ENCODE results near the gene MAVS. TPM values are rescaled to one million over a fixed set of nuclear protein-coding genes. Genes with fewer than 3 reads are reported as not detected.

MAVS gene
- total RNA-seq, 4 donors from 2014 or later: 70.3 to 104 (median 81.8) TPM

- Histone ChIP-seq H3K4me3 (peak overlapping the region; percentile 87 to 100 (median 96)), H3K27me3 (no peaks in the 10 kb centered on the region), H3K36me3 (no peaks in the 10 kb centered on the region), H3K9me3 (no peaks in the 10 kb centered on the region), H3K27ac (peak overlapping the region; percentile 93 to 100 (median 98)), H3K4me1 (peaks cover 19 to 56% (median 42%) of the 10 kb centered on the region in 4 donors)
- DNase-seq: peak; percentile 50
- WGBS, 2 donors (ENCODE audit: low coverage in 1 of 2): 0% methylated on average over 9 to 48 of the region's 68 CpGs
- intact Hi-C loops (cut with DNase I; ENCODE audit: low total_unique reads) (no loop called here), in situ Hi-C loops (cut with MboI; ENCODE audit: low pct_ligation_motif_present in 1 of 4, low pct_unique_long_range_greater_than_20kb in 1 of 4, low sequenced_read_pairs in 3 of 4) (loop anchor here in 3 of 4 donors (10.0 to 25.0 kb wide), 2 partner anchors 125 to 198 kb away; partner anchors contain the start of gene RNF24 (in 1 of the 3))
- TF ChIP-seq EP300 (IDR thresholded peaks at IDR 0.05; ENCODE audit: low read depth) (no peak), POLR2AphosphoS5 (IDR thresholded peaks at IDR 0.05) (no peak), CTCF (IDR thresholded peaks at IDR 0.05) (no peak), POLR2A (IDR thresholded peaks at IDR 0.05) (no peak)
Measured at GRCh38 chr20:3889489-3890397, 43.1 kb downstream of the MAVS start.

GRCh38 chr20:3890398-3890751, 43.7 kb downstream of the MAVS start:
- intact Hi-C loops (cut with DNase I; ENCODE audit: low total_unique reads): no loop called here
- H3K27me3 ChIP-seq: no peaks in the 10 kb centered on the region
- H3K36me3 ChIP-seq: no peaks in the 10 kb centered on the region
- in situ Hi-C loops (cut with MboI; ENCODE audit: low pct_ligation_motif_present in 1 of 4, low pct_unique_long_range_greater_than_20kb in 1 of 4, low sequenced_read_pairs in 3 of 4): loop anchor here in 2 of 4 donors (25.0 kb wide), 1 partner anchor 197 kb away; no protein-coding TSS in a partner anchor
- 0 to 4% methylated on average over 3 of the region's 3 CpGs for WGBS, 2 donors (ENCODE audit: low coverage in 1 of 2)
- peaks cover 19 to 63% (median 47%) of the 10 kb centered on the region in 4 donors for H3K4me1 ChIP-seq
- peak overlapping the region; percentile 93 to 100 (median 98) for H3K27ac ChIP-seq
- DNase-seq: no peak
- TF ChIP-seq CTCF (IDR thresholded peaks at IDR 0.05) (no peak), POLR2AphosphoS5 (IDR thresholded peaks at IDR 0.05) (no peak), POLR2A (IDR thresholded peaks at IDR 0.05) (no peak), EP300 (IDR thresholded peaks at IDR 0.05; ENCODE audit: low read depth) (no peak)
- no peaks in the 10 kb centered on the region for H3K9me3 ChIP-seq
- peak overlapping the region; percentile 87 to 100 (median 96) for H3K4me3 ChIP-seq

- in situ Hi-C loops (cut with MboI; ENCODE audit: low pct_ligation_motif_present in 1 of 4, low pct_unique_long_range_greater_than_20kb in 1 of 4, low sequenced_read_pairs in 3 of 4) (loop anchor here in 2 of 4 donors (25.0 kb wide), 1 partner anchor 196 kb away; no protein-coding TSS in a partner anchor), intact Hi-C loops (cut with DNase I; ENCODE audit: low total_unique reads) (no loop called here)
- Histone ChIP-seq H3K4me1 (peaks cover 20 to 72% (median 52%) of the 10 kb centered on the region in 4 donors), H3K4me3 (peak overlapping the region in 2 of 4 donors; percentile 95 to 98), H3K27ac (peak overlapping the region; percentile 93 to 100 (median 98)), H3K9me3 (no peaks in the 10 kb centered on the region), H3K27me3 (no peaks in the 10 kb centered on the region), H3K36me3 (no peaks in the 10 kb centered on the region)
- 48 to 51% methylated on average over 16 of the region's 16 CpGs for WGBS, 2 donors (ENCODE audit: low coverage in 1 of 2)
- no peak for DNase-seq
- TF ChIP-seq POLR2A (IDR thresholded peaks at IDR 0.05): no peak
- TF ChIP-seq EP300 (IDR thresholded peaks at IDR 0.05; ENCODE audit: low read depth): no peak
- TF ChIP-seq CTCF (IDR thresholded peaks at IDR 0.05): no peak
- TF ChIP-seq POLR2AphosphoS5 (IDR thresholded peaks at IDR 0.05): no peak
Measured at GRCh38 chr20:3890999-3891929, 44.6 kb downstream of the MAVS start.

Measured in transverse colon (tissue), 4 donors.